GM12872 (cell line): Measurements from ENCODE around the gene STAB2.

Experiments
- CTCF ChIP-seq: IDR thresholded peaks from 3 replicates; pipeline ENCODE4 v1.5.1; 2011; ENCODE audit warnings: low read depth, mild to moderate bottlenecking, low read length, moderate library complexity; ENCODE audit not compliant: insufficient read depth

STAB2 gene

GRCh38 chr12:103782399-103782798, 195.3 kb downstream of the STAB2 start:
- TF ChIP-seq CTCF = no peak

GRCh38 chr12:103783744-103784664, 196.9 kb downstream of the STAB2 start:
- TF ChIP-seq CTCF = no peak

GRCh38 chr12:103785243-103786031, 198.4 kb downstream of the STAB2 start:
- no peak for TF ChIP-seq CTCF

- no peak for TF ChIP-seq CTCF
Observed at GRCh38 chr12:103786201-103786600, 199.1 kb downstream of the STAB2 start.

- no peak for TF ChIP-seq CTCF
Observed at GRCh38 chr12:103791350-103791920, 204.4 kb downstream of the STAB2 start.

GRCh38 chr12:103793046-103793445, 206.0 kb downstream of the STAB2 start:
- TF ChIP-seq CTCF = no peak

GRCh38 chr12:103793512-103794045, 206.5 kb downstream of the STAB2 start:
- no peak for TF ChIP-seq CTCF
